Activated B cell treated with CpG ODN at 0.5 μM for 24 hours (primary cell): Measurements from ENCODE around the gene COL25A1. TPM values are rescaled to one million over a fixed set of nuclear protein-coding genes. Genes with fewer than 3 reads are reported as not detected.
"Not testable (repeated sequence)": the region's sequence is repeated elsewhere in the genome, so short reads cannot be mapped to it uniquely, and the experiment has no call there.

ENCODE experiments used
- ATAC-seq: fragments of 200-7000 bp; cut with Tn5 transposase; one replicate; pipeline ENCODE4 v1.10.0; 2021; ENCODE audit warnings: low read depth, mild to moderate bottlenecking, moderate library complexity
- CTCF ChIA-PET: fragments of 350-600 bp; sonication (Branson Sonifier 250); formaldehyde crosslinking; loops from one replicate; lab custom pipeline; 2021; ENCODE audit warnings: antibody characterized with exemption; lab: Charles Lee
- POLR2A ChIA-PET: fragments of 350-600 bp; sonication (Branson Sonifier 250); formaldehyde crosslinking; loops from one replicate; lab custom pipeline; 2021; ENCODE audit warnings: antibody characterized with exemption; lab: Charles Lee
- DNase-seq: peaks from one replicate; pipeline ENCODE4 v3.0.0; 2022
- H3K27ac Mint-ChIP-seq: one replicate; pipeline ENCODE4 v1.8.0; 2020; ENCODE audit warnings: mixed read lengths
- H3K27me3 Mint-ChIP-seq: one replicate; pipeline ENCODE4 v1.8.0; 2021; ENCODE audit warnings: mixed read lengths
- H3K36me3 Mint-ChIP-seq: one replicate; pipeline ENCODE4 v1.8.0; 2021; ENCODE audit warnings: low read depth, mixed read lengths
- H3K4me1 Mint-ChIP-seq: one replicate; pipeline ENCODE4 v1.8.0; 2021; ENCODE audit warnings: mixed read lengths
- H3K4me3 Mint-ChIP-seq: one replicate; pipeline ENCODE4 v1.8.0; 2020; ENCODE audit warnings: mild to moderate bottlenecking, mixed read lengths
- H3K9me3 Mint-ChIP-seq: one replicate; pipeline ENCODE4 v1.8.0; 2020; ENCODE audit warnings: mixed read lengths
- CTCF ChIP-seq: fragments of 200-600 bp; IDR thresholded peaks from one replicate; pipeline ENCODE4 v1.8.0; 2022; ENCODE audit warnings: antibody characterized with exemption, mild to moderate bottlenecking
- intact Hi-C: fragments of 100-400 bp; cut with micrococcal nuclease; formaldehyde crosslinking; loops from one replicate; pipeline ENCODE4 v1.15.1; 2024
- total RNA-seq: library from RNA; stranded (reverse); gene quantifications from 2 replicates; pipeline ENCODE4 v1.2.3, GENCODE V29; 2022

Gene COL25A1
- total RNA-seq, 1 donor from 2014 or later: not detected

GRCh38 chr4:109027016-109027500, 275.4 kb downstream of the COL25A1 start:
- no peak for DNase-seq
- ATAC-seq: no peak
- ChIA-PET POLR2A (no interaction called here), CTCF (no interaction called here)
- Mint-ChIP-seq H3K27me3 (no peaks in the 10 kb centered on the region), H3K9me3 (peaks cover 4% of the 10 kb centered on the region), H3K27ac (no peak overlapping the region), H3K36me3 (no peaks in the 10 kb centered on the region), H3K4me1 (no peaks in the 10 kb centered on the region), H3K4me3 (no peak overlapping the region)
- no peak for TF ChIP-seq CTCF
- intact Hi-C loops: no loop called here

GRCh38 chr4:109026588-109026987, 275.9 kb downstream of the COL25A1 start:
- Mint-ChIP-seq H3K9me3 (peaks cover 8% of the 10 kb centered on the region), H3K27ac (no peak overlapping the region), H3K4me1 (no peaks in the 10 kb centered on the region), H3K4me3 (no peak overlapping the region), H3K27me3 (no peaks in the 10 kb centered on the region), H3K36me3 (no peaks in the 10 kb centered on the region)
- TF ChIP-seq CTCF: no peak
- no peak for ATAC-seq
- DNase-seq: no peak
- ChIA-PET CTCF (no interaction called here), POLR2A (no interaction called here)
- intact Hi-C loops: no loop called here

- Mint-ChIP-seq H3K27ac (no peak overlapping the region), H3K36me3 (no peaks in the 10 kb centered on the region), H3K9me3 (peaks cover 13% of the 10 kb centered on the region), H3K4me1 (no peaks in the 10 kb centered on the region), H3K27me3 (no peaks in the 10 kb centered on the region), H3K4me3 (no peak overlapping the region)
- intact Hi-C loops: no loop called here
- DNase-seq (no peak), ATAC-seq (no peak)
- CTCF ChIA-PET: no interaction called here
- no peak for TF ChIP-seq CTCF
- POLR2A ChIA-PET: no interaction called here
Observed at GRCh38 chr4:109025471-109026076, 276.9 kb downstream of the COL25A1 start.

GRCh38 chr4:109022961-109023360, 279.5 kb downstream of the COL25A1 start:
- H3K4me1 Mint-ChIP-seq: no peaks in the 10 kb centered on the region

GRCh38 chr4:109021630-109022029, 280.8 kb downstream of the COL25A1 start:
- DNase-seq, H3K36me3 Mint-ChIP-seq, POLR2A ChIA-PET, H3K4me3 Mint-ChIP-seq, CTCF ChIA-PET, H3K27ac Mint-ChIP-seq, intact Hi-C loops, ATAC-seq, H3K27me3 Mint-ChIP-seq, H3K4me1 Mint-ChIP-seq: not testable (repeated sequence)
- peaks cover 13% of the 10 kb centered on the region for H3K9me3 Mint-ChIP-seq

More at GRCh38 chr4:109022961-109023360, 279.5 kb downstream of the COL25A1 start:
- no peak for DNase-seq
- CTCF ChIA-PET: no interaction called here
- no peak for ATAC-seq
- no peaks in the 10 kb centered on the region for H3K27me3 Mint-ChIP-seq
- intact Hi-C loops: no loop called here
- no peak overlapping the region for H3K4me3 Mint-ChIP-seq
- H3K27ac Mint-ChIP-seq: no peak overlapping the region
- no peaks in the 10 kb centered on the region for H3K36me3 Mint-ChIP-seq
- POLR2A ChIA-PET: no interaction called here
- no peak for TF ChIP-seq CTCF
- H3K9me3 Mint-ChIP-seq: peaks cover 13% of the 10 kb centered on the region

- POLR2A ChIA-PET: no interaction called here
- CTCF ChIA-PET: no interaction called here
- H3K4me3 Mint-ChIP-seq: no peak overlapping the region
- H3K27ac Mint-ChIP-seq: no peak overlapping the region
- no peaks in the 10 kb centered on the region for H3K36me3 Mint-ChIP-seq
- no peaks in the 10 kb centered on the region for H3K4me1 Mint-ChIP-seq
- intact Hi-C loops: no loop called here
- DNase-seq (no peak), ATAC-seq (no peak)
- H3K9me3 Mint-ChIP-seq: peaks cover 17% of the 10 kb centered on the region
- no peak for TF ChIP-seq CTCF
- no peaks in the 10 kb centered on the region for H3K27me3 Mint-ChIP-seq
Observed at GRCh38 chr4:109020861-109021260, 281.6 kb downstream of the COL25A1 start.
